Measurements from ENCODE around the gene RPL13A. TPM values are rescaled to one million over a fixed set of nuclear protein-coding genes. Genes with fewer than 3 reads are reported as not detected.
A peak's percentile ranks its signal among the peaks of the same experiment; 100 is the strongest.

The RPL13A gene
- polyA plus RNA-seq, 1 experiment, result 2,322 TPM

GRCh38 chr19:49450405-49450804 is 37.0 kb upstream of the RPL13A start:
- ChIA-PET POLR2A (no interaction called here), CTCF (interaction anchor here (0.6 to 2.2 kb wide), 3 partner anchors 8 to 79 kb away, joined by 3 to 7 read pairs (median 3); no protein-coding TSS in a partner anchor)
- H3K36me3 ChIP-seq (ENCODE audit: control insufficient read depth, insufficient read depth, low read length), result peaks cover 10% of the 10 kb centered on the region
- TF ChIP-seq CTCF (IDR thresholded peaks at IDR 0.05; ENCODE audit: insufficient read depth, low read depth, low read length), result no peak
- peak overlapping the region; percentile 80 for H3K4me3 ChIP-seq (ENCODE audit: low read depth, low read length)
- DNase-seq (ENCODE audit: low read depth), result no peak
- H3K27me3 ChIP-seq (ENCODE audit: control insufficient read depth, insufficient read depth, low read length), result no peaks in the 10 kb centered on the region

- H3K36me3 ChIP-seq (ENCODE audit: control insufficient read depth, insufficient read depth, low read length), result peaks cover 10% of the 10 kb centered on the region
- peak within 1 kb of the TSS; percentile 80 for H3K4me3 ChIP-seq (ENCODE audit: low read depth, low read length)
- ChIA-PET POLR2A (no interaction called here), CTCF (interaction anchor here (0.8 to 2.6 kb wide), 5 partner anchors 9 to 238 kb away, joined by 3 to 9 read pairs (median 4); partner anchors contain the start of gene FLT3LG)
- peak; percentile 38; the same call in 1 of the 2 replicates for TF ChIP-seq CTCF (IDR thresholded peaks at IDR 0.05; ENCODE audit: insufficient read depth, low read depth, low read length)
- no peaks in the 10 kb centered on the region for H3K27me3 ChIP-seq (ENCODE audit: control insufficient read depth, insufficient read depth, low read length)
- peak; percentile 96 for DNase-seq (ENCODE audit: low read depth)
Measured at GRCh38 chr19:49451430-49452181, 35.8 kb upstream of the RPL13A start, which contains the start of gene PIH1D1. PIH1D1 (minus strand) TSS chr19:49451814; CDS start chr19:49451574, 240 bp downstream.

- Histone ChIP-seq H3K4me3 (ENCODE audit: low read depth, low read length) (peak within 1 kb of the TSS; percentile 79), H3K36me3 (ENCODE audit: control insufficient read depth, insufficient read depth, low read length) (peaks cover 2% of the 10 kb centered on the region; the same call in 1 of the 2 replicates), H3K27me3 (ENCODE audit: control insufficient read depth, insufficient read depth, low read length) (no peaks in the 10 kb centered on the region)
- POLR2A ChIA-PET, result interaction anchor here (0.6 to 1.0 kb wide), 2 partner anchors 43 to 224 kb away, joined by 3 to 4 read pairs; partner anchors contain the start of genes PRMT1 and RPS11
- CTCF ChIA-PET, result interaction anchor here (0.6 to 2.6 kb wide), 5 partner anchors 9 to 78 kb away, joined by 3 to 9 read pairs (median 3); partner anchors contain the start of gene FLT3LG
- no peak for TF ChIP-seq CTCF (IDR thresholded peaks at IDR 0.05; ENCODE audit: insufficient read depth, low read depth, low read length)
- peak; percentile 80 for DNase-seq (ENCODE audit: low read depth)
Measured at GRCh38 chr19:49453013-49453756, 34.2 kb upstream of the RPL13A start, which contains the start of gene ALDH16A1. ALDH16A1 (plus strand) TSS chr19:49453225; CDS start chr19:49453332, 107 bp downstream.

GRCh38 chr19:49453757-49454240 is 33.6 kb upstream of the RPL13A start:
- TF ChIP-seq CTCF (IDR thresholded peaks at IDR 0.05; ENCODE audit: insufficient read depth, low read depth, low read length), result no peak
- ChIA-PET POLR2A (interaction anchor here (1.0 kb wide), 1 partner anchor 42 kb away, joined by 4 read pairs; the partner anchor contains the start of gene RPS11), CTCF (interaction anchor here (0.6 to 2.7 kb wide), 7 partner anchors 9 to 78 kb away, joined by 3 to 12 read pairs (median 3); partner anchors contain the start of gene FLT3LG)
- Histone ChIP-seq H3K36me3 (ENCODE audit: control insufficient read depth, insufficient read depth, low read length) (peaks cover 3% of the 10 kb centered on the region; the same call in 1 of the 2 replicates), H3K27me3 (ENCODE audit: control insufficient read depth, insufficient read depth, low read length) (no peaks in the 10 kb centered on the region), H3K4me3 (ENCODE audit: low read depth, low read length) (peak overlapping the region; percentile 79)
- no peak for DNase-seq (ENCODE audit: low read depth)

Measured in BJ (cell line).